Ovary (tissue), 9 donors: ENCODE results near the gene ZNF354C. TPM values are rescaled to one million over a fixed set of nuclear protein-coding genes. Genes with fewer than 3 reads are reported as not detected.

ENCODE experiments used
- DNase-seq, 5 donors: peaks; one replicate each; pipeline ENCODE4 v3.0.0-alpha.2; 2019 to 2020
- H3K27ac ChIP-seq, 2 donors: fragments of 200-600 bp; one replicate each; pipeline versions ENCODE4 v1.5.1 to v1.8.0; 2019 to 2022
- H3K27me3 ChIP-seq: fragments of 200-600 bp; one replicate; pipeline ENCODE4 v1.8.0; 2022
- H3K36me3 ChIP-seq: fragments of 200-600 bp; sonication (generic); one replicate; pipeline ENCODE4 v1.5.1; 2019
- H3K4me1 ChIP-seq: one replicate; pipeline ENCODE4 v1.8.1; 2013; ENCODE audit warnings: mild to moderate bottlenecking, moderate library complexity; ENCODE audit not compliant: insufficient read depth
- H3K4me3 ChIP-seq: fragments of 200-600 bp; sonication (generic); one replicate; pipeline ENCODE4 v1.5.1; 2017
- H3K9me3 ChIP-seq, 2 donors: fragments of 200-600 bp in 1 of 2; sonication (generic) in 1 of 2; one replicate each; pipeline versions ENCODE4 v1.5.1 to v1.8.1; 2013 to 2019; ENCODE audit warnings: mild to moderate bottlenecking in 1 of 2, moderate library complexity in 1 of 2
- EP300 ChIP-seq: sonication (generic); formaldehyde crosslinking; IDR thresholded peaks from one replicate; pipeline ENCODE4 v1.6.1; 2017; ENCODE audit warnings: antibody characterized with exemption
- POLR2A ChIP-seq: fragments of 450-650 bp; IDR thresholded peaks from one replicate; pipeline ENCODE4 v1.6.1; 2017; ENCODE audit warnings: antibody characterized with exemption, mild to moderate bottlenecking, moderate library complexity
- WGBS, 3 donors: extraction: QIAGEN DNeasy Blood & Tissue Kit in 1 of 3; methylation state at CpG; one replicate each; pipeline versions ENCODE4 v1.1.5 to v1.1.7; 2013 to 2017; 5-methylcytosine and 5-hydroxymethylcytosine counted together
- intact Hi-C, 4 donors: fragments of 100-400 bp; cut with DNase I; formaldehyde crosslinking; loops; one replicate each; pipeline versions ENCODE4 v1.11.0 to v1.15.1; 2022 to 2023
- polyA plus RNA-seq, 2 donors: library from polyadenylated mRNA; stranded (reverse); fragments of 200-250 nt in 1 of 2; fragments of 350-450 nt in 1 of 2; fragmentation: Illumina TruSeq in 1 of 2; extraction: RNeasy Lipid Tissue Mini Kit (QIAGEN cat#74804) in 1 of 2; gene quantifications; one replicate each; pipeline ENCODE4 v1.2.3, GENCODE V29; 2013 to 2014
- total RNA-seq, 7 donors: library from RNA; depleted of rRNA in 2 of 7; stranded (reverse); fragments of >200 nt in 2 of 7; fragmentation: NEBNext Ultra II Directional in 3 of 7; extraction: Animal tissue kit (Norgen Biotek cat#: 25700) in 3 of 7; gene quantifications; one replicate each; pipeline versions ENCODE4 v1.1.0 to v1.2.4, GENCODE V29; 2016 to 2023
- TF ChIP-seq, protein P1 (sequence below), 3 donors: fragments of 450-650 bp in 2 of 3; fragments of 200-600 bp in 1 of 3; IDR thresholded peaks; one replicate each; pipeline versions ENCODE4 v1.5.1 to v1.8.0; 2016 to 2022; ENCODE audit warnings: antibody characterized with exemption in 3 of 3, mild to moderate bottlenecking in 1 of 3
- donor health status: DM: no; HTN: no; CAD: no; lungs with moderate emphysema.
- donor health status: DM: no; HTN: no; CAD: no.
- donor health status: Bipolar disorder and iron deficiency.
- donor health status: DM: yes; HTN: yes; CAD: no.
- donor health status: DM: no; HTN: no; CAD: no.
- donor health status: DM: yes; HTN: yes; CAD: no.

The ZNF354C gene
- total and polyA plus RNA-seq, 9 donors, result 4.1 to 11.8 (median 9.4) TPM

DNA sequence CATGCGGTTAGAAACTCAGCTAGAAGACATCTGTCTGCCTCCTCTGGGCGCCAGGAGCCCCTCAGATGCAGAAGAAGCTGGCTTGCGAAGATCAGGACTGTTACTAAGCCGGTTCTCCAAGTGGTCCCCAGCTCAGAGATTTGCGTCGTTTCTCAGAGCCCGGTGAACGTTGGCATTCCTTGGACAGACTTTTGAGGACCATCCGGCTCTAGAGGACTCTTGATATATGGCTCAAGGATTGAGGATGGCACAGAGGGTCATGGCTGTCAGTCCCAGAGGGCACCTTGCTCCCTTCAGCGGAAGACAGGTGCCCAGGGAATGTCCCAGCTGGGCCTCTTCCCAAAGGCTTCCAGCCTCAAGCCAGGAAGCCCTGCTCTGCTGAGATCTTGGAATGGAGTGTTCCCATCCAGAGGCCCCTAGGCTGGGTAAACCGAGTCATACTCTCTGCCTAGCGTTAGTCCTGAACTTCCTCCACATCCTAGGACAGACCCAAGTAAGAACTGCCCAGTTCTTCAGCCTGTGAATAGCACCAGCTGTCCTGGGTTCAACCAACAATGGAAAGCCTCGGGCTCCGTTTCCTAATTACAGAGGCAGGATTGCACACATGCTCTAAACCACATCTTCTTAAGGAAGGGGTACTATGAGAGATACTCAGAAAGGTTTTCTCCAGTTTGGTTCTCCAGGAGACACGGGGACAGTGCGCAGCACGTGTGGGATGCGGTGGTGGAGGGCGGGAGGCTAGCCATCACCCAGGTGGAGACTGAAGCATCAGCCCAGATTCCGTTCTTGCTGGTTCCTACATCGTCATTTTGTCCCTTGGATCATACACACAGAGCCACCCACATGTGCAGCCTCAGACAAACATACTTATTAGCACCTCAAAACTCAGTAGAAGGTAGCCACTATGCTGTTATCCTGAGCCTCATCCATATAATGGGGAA is 51.4 kb downstream of the ZNF354C start:
- 90 to 93% (median 91%) methylated on average over 21 of the region's 21 CpGs for WGBS, 3 donors
- no peak for DNase-seq
- H3K27me3 ChIP-seq, result no peaks in the 10 kb centered on the region
- no peak overlapping the region for H3K27ac ChIP-seq
- TF ChIP-seq, protein P1, sequence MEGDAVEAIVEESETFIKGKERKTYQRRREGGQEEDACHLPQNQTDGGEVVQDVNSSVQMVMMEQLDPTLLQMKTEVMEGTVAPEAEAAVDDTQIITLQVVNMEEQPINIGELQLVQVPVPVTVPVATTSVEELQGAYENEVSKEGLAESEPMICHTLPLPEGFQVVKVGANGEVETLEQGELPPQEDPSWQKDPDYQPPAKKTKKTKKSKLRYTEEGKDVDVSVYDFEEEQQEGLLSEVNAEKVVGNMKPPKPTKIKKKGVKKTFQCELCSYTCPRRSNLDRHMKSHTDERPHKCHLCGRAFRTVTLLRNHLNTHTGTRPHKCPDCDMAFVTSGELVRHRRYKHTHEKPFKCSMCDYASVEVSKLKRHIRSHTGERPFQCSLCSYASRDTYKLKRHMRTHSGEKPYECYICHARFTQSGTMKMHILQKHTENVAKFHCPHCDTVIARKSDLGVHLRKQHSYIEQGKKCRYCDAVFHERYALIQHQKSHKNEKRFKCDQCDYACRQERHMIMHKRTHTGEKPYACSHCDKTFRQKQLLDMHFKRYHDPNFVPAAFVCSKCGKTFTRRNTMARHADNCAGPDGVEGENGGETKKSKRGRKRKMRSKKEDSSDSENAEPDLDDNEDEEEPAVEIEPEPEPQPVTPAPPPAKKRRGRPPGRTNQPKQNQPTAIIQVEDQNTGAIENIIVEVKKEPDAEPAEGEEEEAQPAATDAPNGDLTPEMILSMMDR (IDR thresholded peaks at IDR 0.05), result no peak
- TF ChIP-seq POLR2A (no peak), EP300 (no peak)
- intact Hi-C loops, result no loop called here
- H3K36me3 ChIP-seq, result no peaks in the 10 kb centered on the region
- H3K4me3 ChIP-seq, result no peak overlapping the region
- H3K9me3 ChIP-seq, result peaks cover 0 to 22% of the 10 kb centered on the region in 2 donors
- no peaks in the 10 kb centered on the region for H3K4me1 ChIP-seq

DNA sequence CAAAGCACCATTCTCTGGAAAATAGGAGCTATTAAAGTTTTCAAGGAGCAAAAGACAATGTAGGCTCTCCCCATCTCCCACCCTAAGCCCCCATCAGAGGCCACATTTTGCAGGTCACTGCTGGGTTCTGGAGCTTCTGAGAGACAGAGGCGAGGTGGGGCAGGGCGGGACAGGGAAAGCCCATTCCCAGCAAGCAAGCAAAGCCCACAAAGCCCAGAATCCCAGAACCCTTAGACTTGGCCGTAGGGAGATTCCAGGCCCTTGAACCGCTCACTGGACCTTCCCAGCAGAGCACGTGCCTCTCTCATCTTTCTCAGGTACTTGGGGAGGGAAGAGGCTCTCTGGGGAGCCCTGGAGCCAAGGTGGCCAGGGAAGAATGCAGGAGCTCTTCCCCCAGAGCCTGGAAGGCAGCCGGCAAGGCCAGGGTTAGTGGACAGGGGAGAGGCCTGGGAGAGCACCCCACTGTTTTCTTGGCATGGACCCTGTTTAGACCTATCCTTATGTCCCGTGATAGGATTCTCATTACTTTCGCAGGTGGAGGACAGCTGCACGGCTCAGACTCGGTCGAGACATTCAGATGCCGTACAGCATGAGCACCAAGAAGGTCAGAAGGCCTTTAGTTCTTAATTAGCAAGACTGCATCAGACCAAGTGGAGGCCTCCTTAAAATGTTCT is 52.4 kb downstream of the ZNF354C start:
- Histone ChIP-seq H3K4me3 (no peak overlapping the region), H3K36me3 (no peaks in the 10 kb centered on the region), H3K27ac (no peak overlapping the region), H3K9me3 (peaks cover 0 to 22% of the 10 kb centered on the region in 2 donors), H3K4me1 (no peaks in the 10 kb centered on the region), H3K27me3 (no peaks in the 10 kb centered on the region)
- TF ChIP-seq, protein P1 (IDR thresholded peaks at IDR 0.05), result no peak
- TF ChIP-seq EP300 (no peak), POLR2A (no peak)
- no peak for DNase-seq
- WGBS, 3 donors, result 94 to 96% (median 95%) methylated on average over 12 of the region's 12 CpGs
- intact Hi-C loops, result no loop called here

DNA sequence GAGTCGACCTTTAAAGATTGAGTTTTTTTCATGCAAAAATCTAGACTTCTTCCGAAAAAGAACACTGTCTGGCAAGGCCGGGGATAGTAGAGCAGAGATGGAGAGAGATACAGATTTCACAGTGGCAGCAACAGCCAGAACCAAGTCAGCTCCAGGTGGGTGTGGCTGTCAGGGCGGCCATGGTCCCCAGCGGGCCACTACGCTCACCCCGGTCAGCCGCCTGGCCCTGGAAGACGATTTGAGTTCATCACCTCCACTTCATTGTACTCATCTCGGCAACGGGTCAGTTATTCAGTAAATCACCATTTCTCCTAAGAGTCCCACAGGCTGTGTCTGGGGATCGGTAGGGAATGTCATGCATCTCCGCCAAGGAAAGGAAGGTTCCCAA is 53.0 kb downstream of the ZNF354C start:
- DNase-seq, result no peak
- H3K4me3 ChIP-seq, result no peak overlapping the region
- no peaks in the 10 kb centered on the region for H3K27me3 ChIP-seq
- no peaks in the 10 kb centered on the region for H3K36me3 ChIP-seq
- 93 to 95% (median 95%) methylated on average over 13 of the region's 13 CpGs for WGBS, 3 donors
- H3K9me3 ChIP-seq, result peaks cover 0 to 22% of the 10 kb centered on the region in 2 donors
- intact Hi-C loops, result no loop called here
- H3K27ac ChIP-seq, result no peak overlapping the region
- H3K4me1 ChIP-seq, result no peaks in the 10 kb centered on the region
- TF ChIP-seq, protein P1 (IDR thresholded peaks at IDR 0.05), result no peak
- TF ChIP-seq EP300 (no peak), POLR2A (no peak)

- intact Hi-C loops, result no loop called here
- Histone ChIP-seq H3K9me3 (peaks cover 0 to 22% of the 10 kb centered on the region in 2 donors), H3K36me3 (no peaks in the 10 kb centered on the region), H3K4me1 (no peaks in the 10 kb centered on the region), H3K4me3 (no peak overlapping the region), H3K27ac (no peak overlapping the region), H3K27me3 (no peaks in the 10 kb centered on the region)
- no peak for DNase-seq
- no peak for TF ChIP-seq POLR2A
- TF ChIP-seq EP300, result no peak
- TF ChIP-seq, protein P1 (IDR thresholded peaks at IDR 0.05), result no peak
- 93% methylated on average over 12 of the region's 12 CpGs for WGBS, 3 donors
Observed at GRCh38 chr5:179113945-179114641, 53.9 kb downstream of the ZNF354C start.
